GM23338 (cell line): ENCODE results near the gene MCMBP. TPM values are rescaled to one million over a fixed set of nuclear protein-coding genes. Genes with fewer than 3 reads are reported as not detected.

ENCODE experiments used
- ATAC-seq: fragments of 200-7000 bp; cut with Tn5 transposase; 3 replicates; pipeline ENCODE4 v1.9.1; 2020
- DNase-seq: peaks from one replicate; pipeline ENCODE4 v3.0.0-alpha.2; 2015; ENCODE audit warnings: low spot score
- H2AFZ ChIP-seq: fragments of 200-600 bp; sonication (generic); 2 replicates; pipeline ENCODE4 v1.8.0; 2016; ENCODE audit warnings: antibody characterized with exemption, mild to moderate bottlenecking, moderate library complexity
- H3F3A ChIP-seq: fragments of 200-600 bp; sonication (generic); replicated peaks from 2 replicates; pipeline ENCODE4 v1.8.0; 2017; ENCODE audit warnings: antibody characterized with exemption, mixed run types, low read depth
- H3K27ac ChIP-seq: fragments of 200-600 bp; sonication (generic); 2 replicates; pipeline ENCODE4 v1.6.1; 2016; ENCODE audit warnings: low read depth
- H3K27me3 ChIP-seq: fragments of 200-600 bp; sonication (generic); 2 replicates; pipeline ENCODE4 v1.8.0; 2016; ENCODE audit warnings: mild to moderate bottlenecking, mixed run types, moderate library complexity; ENCODE audit not compliant: insufficient read depth
- H3K36me3 ChIP-seq: fragments of 200-600 bp; sonication (generic); 2 replicates; pipeline ENCODE4 v1.8.0; 2016; ENCODE audit warnings: mild to moderate bottlenecking; ENCODE audit not compliant: insufficient read depth
- H3K4me1 ChIP-seq: fragments of 200-600 bp; sonication (generic); 2 replicates; pipeline ENCODE4 v1.8.0; 2016; ENCODE audit warnings: mild to moderate bottlenecking, moderate library complexity; ENCODE audit not compliant: insufficient read depth
- H3K4me2 ChIP-seq: fragments of 200-600 bp; sonication (generic); 2 replicates; pipeline ENCODE4 v1.7.1; 2017; ENCODE audit warnings: mixed run types
- H3K4me3 ChIP-seq: fragments of 200-600 bp; sonication (generic); 2 replicates; pipeline ENCODE4 v1.6.1; 2016; ENCODE audit warnings: mixed run types
- H3K79me2 ChIP-seq: fragments of 200-600 bp; sonication (generic); replicated peaks from 2 replicates; pipeline ENCODE4 v1.8.0; 2017; ENCODE audit warnings: mild to moderate bottlenecking; ENCODE audit not compliant: insufficient read depth
- H3K9me2 ChIP-seq: fragments of 200-600 bp; sonication (generic); 2 replicates; pipeline ENCODE4 v1.8.0; 2017; ENCODE audit not compliant: insufficient read depth
- H4K20me1 ChIP-seq: fragments of 200-600 bp; sonication (generic); replicated peaks from 2 replicates; pipeline ENCODE4 v1.8.0; 2017; ENCODE audit warnings: mild to moderate bottlenecking; ENCODE audit not compliant: insufficient read depth
- H3K27ac Mint-ChIP-seq: 2 replicates; pipeline ENCODE4 v1.8.0; 2020; ENCODE audit warnings: inconsistent platforms, mild to moderate bottlenecking, moderate library complexity, mixed read lengths
- H3K27me3 Mint-ChIP-seq: 3 replicates; pipeline ENCODE4 v1.8.0; 2022; ENCODE audit warnings: low read depth, mild to moderate bottlenecking, moderate library complexity, mixed read lengths, inconsistent platforms; ENCODE audit not compliant: insufficient read depth, poor library complexity
- H3K36me3 Mint-ChIP-seq: 3 replicates; pipeline ENCODE4 v1.8.0; 2021; ENCODE audit warnings: low read depth, mild to moderate bottlenecking, inconsistent platforms, moderate library complexity, mixed read lengths
- H3K4me1 Mint-ChIP-seq: 3 replicates; pipeline ENCODE4 v1.8.0; 2020; ENCODE audit warnings: mild to moderate bottlenecking, inconsistent platforms, mixed read lengths
- H3K4me3 Mint-ChIP-seq: 3 replicates; pipeline ENCODE4 v1.8.0; 2021; ENCODE audit warnings: moderate library complexity, mild to moderate bottlenecking, inconsistent platforms, mixed read lengths
- H3K9me3 Mint-ChIP-seq: 3 replicates; pipeline ENCODE4 v1.8.0; 2020; ENCODE audit warnings: moderate library complexity, mild to moderate bottlenecking, inconsistent platforms, mixed read lengths
- CREB1 ChIP-seq: fragments of 250-450 bp; sonication (Bioruptor Pico); IDR thresholded peaks from 2 replicates; pipeline ENCODE4 v1.5.0; 2020; ENCODE audit warnings: low read depth, mild to moderate bottlenecking, moderate library complexity
- CTCF ChIP-seq, 2 experiments: fragments of 200-600 bp in 1 of 2; sonication (generic) in 1 of 2; conservative IDR thresholded peaks; 2 replicates each; pipeline versions ENCODE4 v1.5.1 to v1.6.1; 2016 to 2017; ENCODE audit warnings: antibody characterized with exemption in 2 of 2, low read depth in 2 of 2, mild to moderate bottlenecking in 2 of 2, moderate library complexity in 1 of 2
- ETS1 ChIP-seq: IDR thresholded peaks from 2 replicates; pipeline ENCODE4 v1.6.1; 2016; ENCODE audit warnings: antibody characterized with exemption
- EZH2 ChIP-seq: fragments of 200-600 bp; sonication (generic); IDR thresholded peaks from one replicate; pipeline ENCODE4 v1.8.0; 2017; ENCODE audit warnings: antibody characterized with exemption, mild to moderate bottlenecking, low read depth; ENCODE audit not compliant: unreplicated experiment
- EZH2phosphoT487 ChIP-seq: fragments of 200-600 bp; sonication (generic); IDR thresholded peaks from one replicate; pipeline ENCODE4 v1.8.1; 2018; ENCODE audit warnings: antibody characterized with exemption; ENCODE audit not compliant: unreplicated experiment
- JUNB ChIP-seq: IDR thresholded peaks from one replicate; pipeline ENCODE4 v1.6.1; 2016; ENCODE audit warnings: antibody characterized with exemption; ENCODE audit not compliant: unreplicated experiment
- NANOG ChIP-seq: IDR thresholded peaks from 2 replicates; pipeline ENCODE4 v1.6.1; 2016; ENCODE audit warnings: antibody characterized with exemption, borderline replicate concordance
- POLR2AphosphoS5 ChIP-seq: IDR thresholded peaks from 2 replicates; pipeline ENCODE4 v1.6.1; 2016; ENCODE audit warnings: antibody characterized with exemption, low read depth
- REST ChIP-seq: IDR thresholded peaks from one replicate; pipeline ENCODE4 v1.6.1; 2018; ENCODE audit warnings: antibody characterized with exemption; ENCODE audit not compliant: unreplicated experiment
- STAT1 ChIP-seq: IDR thresholded peaks from one replicate; pipeline ENCODE4 v1.6.1; 2016; ENCODE audit warnings: antibody characterized with exemption; ENCODE audit not compliant: unreplicated experiment
- ZNF114 ChIP-seq: fragments of 250-450 bp; sonication (Bioruptor Pico); IDR thresholded peaks from 2 replicates; pipeline ENCODE4 v1.5.0; 2020; ENCODE audit warnings: mild to moderate bottlenecking, moderate library complexity
- ZNF331 ChIP-seq: fragments of 250-450 bp; sonication (Bioruptor Pico); IDR thresholded peaks from 2 replicates; pipeline ENCODE4 v1.5.0; 2020; ENCODE audit warnings: low read depth, mild to moderate bottlenecking, moderate library complexity
- ZNF462 ChIP-seq: fragments of 250-450 bp; sonication (Bioruptor Pico); IDR thresholded peaks from 2 replicates; pipeline ENCODE4 v1.5.0; 2020; ENCODE audit warnings: mild to moderate bottlenecking, moderate library complexity
- polyA plus RNA-seq: library from polyadenylated mRNA; unstranded; fragments of >200 nt; fragmentation: Nextera tagmentation; extraction: Ambion mirVana; gene quantifications from 2 replicates; pipeline ENCODE4 v1.2.1, GENCODE V29; 2016
- total RNA-seq: library from RNA; depleted of rRNA; stranded (reverse); fragments of >200 nt; shearing (Covaris generic); gene quantifications from 2 replicates; pipeline ENCODE4 v1.2.3, GENCODE V29; 2014

MCMBP gene
- total and polyA plus RNA-seq, 2 experiments from 2014 or later, result 30.9 to 76.6 TPM

- H3K36me3 ChIP-seq, result peaks cover 27% of the 10 kb centered on the region
Observed at GRCh38 chr10:119852822-119853221, 19.8 kb downstream of the MCMBP start.

More at GRCh38 chr10:119852822-119853221, 19.8 kb downstream of the MCMBP start:
- no peak overlapping the region for H3K27ac Mint-ChIP-seq
- DNase-seq, result no peak
- TF ChIP-seq POLR2AphosphoS5 (no peak), JUNB (no peak), NANOG (no peak), ZNF114 (CRISPR knock-in tag) (no peak), EZH2phosphoT487 (no peak), STAT1 (no peak), REST (no peak), ETS1 (no peak), ZNF462 (no peak), CTCF (conservative IDR thresholded peaks at IDR 0.05; ENCODE audit: low read depth in 2 of 2) (no peak), EZH2 (no peak), ZNF331 (no peak), CREB1 (no peak)
- Histone ChIP-seq H3K27ac (no peak overlapping the region), H3K9me2 (no peaks in the 10 kb centered on the region), H3K27me3 (no peaks in the 10 kb centered on the region), H2AFZ (no peak overlapping the region), H3K4me2 (no peak overlapping the region), H3K79me2 (peaks cover 6% of the 10 kb centered on the region), H3F3A (no peaks in the 10 kb centered on the region), H3K4me1 (no peaks in the 10 kb centered on the region), H3K4me3 (no peak overlapping the region), H4K20me1 (no peaks in the 10 kb centered on the region)
- peaks cover 1% of the 10 kb centered on the region for H3K27me3 Mint-ChIP-seq
- no peak for ATAC-seq
- no peaks in the 10 kb centered on the region for H3K4me1 Mint-ChIP-seq
- no peak overlapping the region for H3K4me3 Mint-ChIP-seq
- peaks cover 70% of the 10 kb centered on the region for H3K36me3 Mint-ChIP-seq
- no peaks in the 10 kb centered on the region for H3K9me3 Mint-ChIP-seq
